Measurements from ENCODE around the gene CSTPP1.
"Not testable (repeated sequence)": the region's sequence is repeated elsewhere in the genome, so short reads cannot be mapped to it uniquely, and the experiment has no call there.

Gene CSTPP1

DNA sequence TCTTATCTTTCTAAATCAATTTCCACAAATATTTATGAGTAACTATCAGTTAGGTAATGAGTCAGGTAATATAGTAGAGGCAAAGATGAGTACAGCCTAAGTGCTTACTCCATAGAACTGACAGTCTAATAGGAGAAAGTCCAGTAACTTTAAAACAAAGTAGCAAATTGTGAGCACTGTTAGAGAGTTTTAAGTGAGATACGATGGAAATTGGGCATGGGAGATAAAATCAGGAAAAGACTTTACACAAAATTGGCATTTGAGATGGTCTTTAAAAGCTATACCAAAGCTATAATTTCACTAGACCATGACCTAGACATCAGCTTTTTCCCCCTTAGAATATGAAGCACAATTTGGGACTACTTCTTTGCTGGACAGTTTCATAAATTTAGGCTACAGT lies 113.7 kb downstream of the CSTPP1 start:
- DNase-seq (ENCODE audit: low read depth): no peak

DNA sequence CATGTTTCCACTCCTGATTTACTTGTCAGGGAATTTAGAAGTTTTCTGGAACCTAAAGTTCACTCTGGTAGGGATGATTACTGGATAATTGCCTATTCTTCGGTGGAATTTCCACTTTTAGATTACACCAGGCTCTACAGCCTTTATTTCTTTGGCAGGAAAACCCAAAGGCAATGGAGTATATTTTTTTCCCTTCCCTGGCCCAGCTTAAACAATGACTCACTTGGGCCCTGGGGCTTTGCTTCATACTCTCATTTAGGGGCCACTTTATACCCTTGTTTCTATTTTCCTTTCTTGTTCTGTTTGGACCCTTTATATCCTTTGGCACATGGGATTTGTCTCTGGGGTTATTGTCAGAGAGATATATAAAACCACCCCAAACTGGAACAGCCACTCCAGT lies 114.7 kb downstream of the CSTPP1 start:
- no peak for DNase-seq (ENCODE audit: low read depth)

DNA sequence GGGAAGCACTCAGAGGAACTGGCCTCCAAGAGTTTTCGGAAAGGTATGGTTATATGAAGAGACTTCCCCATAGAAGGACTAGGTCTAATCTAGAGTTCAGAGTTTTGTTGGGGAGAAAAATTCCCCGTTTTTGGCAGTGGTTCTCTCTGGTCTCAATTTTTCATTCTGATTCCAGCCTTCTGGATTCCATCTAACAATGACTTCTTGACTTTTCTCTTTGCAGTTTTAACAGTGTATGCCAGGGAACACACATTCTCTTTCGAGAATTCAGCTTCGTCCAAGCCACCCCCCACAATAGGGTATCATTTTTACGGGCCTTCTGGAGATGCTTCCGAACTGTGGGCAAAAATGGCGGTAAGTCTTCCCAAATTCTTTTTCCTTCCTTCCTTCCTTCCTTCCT lies 115.6 kb downstream of the CSTPP1 start:
- DNase-seq (ENCODE audit: low read depth): no peak

DNA sequence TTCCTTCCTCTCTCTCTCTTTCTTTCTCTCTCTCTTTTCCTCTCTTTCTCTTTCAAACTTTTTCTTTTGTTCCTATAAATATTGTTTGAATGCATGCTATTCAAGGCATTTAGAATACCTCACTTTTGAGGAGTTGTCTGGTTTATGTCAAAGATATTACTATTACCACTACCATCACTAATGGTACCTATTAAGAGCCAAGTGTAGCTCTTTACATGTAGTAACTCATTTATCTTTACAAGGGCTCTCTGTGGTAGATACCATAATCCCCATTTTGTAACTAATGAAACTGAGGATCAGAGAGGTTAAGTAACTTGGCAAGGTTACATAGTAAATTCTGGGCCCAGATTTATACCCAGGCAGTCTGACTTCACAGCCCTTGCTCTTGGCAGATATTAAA lies 116.0 kb downstream of the CSTPP1 start:
- DNase-seq (ENCODE audit: low read depth): no peak

DNA sequence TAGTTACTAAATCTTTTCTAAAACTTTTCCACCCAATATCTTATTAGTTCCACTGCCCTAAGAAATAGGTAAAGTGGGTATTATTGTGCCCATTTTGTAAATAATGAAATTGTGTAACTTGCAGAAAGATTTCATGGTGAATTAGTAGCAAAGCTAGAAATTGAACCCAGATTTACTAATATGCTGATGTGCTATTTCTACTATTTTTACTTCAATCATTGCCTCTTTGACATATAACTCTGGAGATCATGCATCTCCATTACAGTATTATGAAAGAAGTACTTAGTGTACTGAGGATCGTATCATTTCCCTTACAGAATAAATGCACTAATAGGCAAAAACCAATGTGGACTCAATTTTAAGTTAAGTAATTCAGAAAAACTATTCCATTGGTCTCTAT lies 119.0 kb downstream of the CSTPP1 start:
- DNase-seq (ENCODE audit: low read depth): no peak

DNA sequence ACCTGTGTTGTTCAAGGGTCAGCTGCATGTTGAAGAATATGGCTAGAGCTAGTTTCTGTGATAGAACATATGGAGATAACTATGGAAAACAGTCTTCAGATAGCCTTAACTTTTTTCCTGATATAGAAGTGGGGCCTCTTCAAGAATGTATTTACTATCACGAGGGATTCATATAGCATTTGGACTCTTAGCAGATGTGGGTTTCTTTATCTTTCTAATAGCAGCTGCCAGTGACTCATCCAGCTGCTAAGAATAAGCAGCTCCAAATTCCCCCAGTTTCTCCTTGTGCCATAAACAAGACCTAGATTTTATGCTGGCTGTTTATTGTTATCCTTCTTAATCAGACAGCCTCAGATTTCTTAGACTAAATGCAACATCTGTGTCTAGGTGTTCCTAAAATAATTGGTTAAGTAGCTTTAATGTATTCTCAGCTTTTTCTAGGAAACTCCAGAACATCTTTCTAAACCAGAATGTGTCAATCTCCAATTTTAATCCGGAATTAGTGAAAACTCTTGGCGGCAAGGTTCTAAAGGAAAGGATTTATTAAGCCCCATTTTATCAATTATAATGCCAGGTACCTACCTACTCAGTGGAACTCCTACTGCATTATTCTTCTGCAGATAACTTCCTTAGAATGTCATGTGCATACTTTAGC lies 119.8 kb downstream of the CSTPP1 start:
- no peak for DNase-seq (ENCODE audit: low read depth)

DNA sequence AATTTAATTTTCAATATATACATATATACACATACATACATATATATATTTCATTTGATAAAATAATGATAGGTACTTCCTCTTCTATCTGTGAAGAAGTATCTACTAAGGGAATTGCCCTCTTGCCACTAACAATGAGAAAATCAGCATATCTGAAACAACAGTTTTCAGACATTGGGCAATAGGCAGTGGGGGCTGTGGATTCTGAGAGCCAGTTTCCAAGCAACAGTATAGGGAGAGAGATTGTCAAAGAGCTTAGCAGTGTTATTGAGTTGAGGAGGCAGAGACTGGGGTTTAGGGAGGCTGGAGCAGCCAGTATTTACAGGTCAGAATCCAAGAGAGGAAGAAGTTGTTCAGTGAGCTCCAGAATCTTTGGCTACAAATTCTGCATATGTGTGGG lies 120.8 kb downstream of the CSTPP1 start:
- no peak for DNase-seq (ENCODE audit: low read depth)

DNA sequence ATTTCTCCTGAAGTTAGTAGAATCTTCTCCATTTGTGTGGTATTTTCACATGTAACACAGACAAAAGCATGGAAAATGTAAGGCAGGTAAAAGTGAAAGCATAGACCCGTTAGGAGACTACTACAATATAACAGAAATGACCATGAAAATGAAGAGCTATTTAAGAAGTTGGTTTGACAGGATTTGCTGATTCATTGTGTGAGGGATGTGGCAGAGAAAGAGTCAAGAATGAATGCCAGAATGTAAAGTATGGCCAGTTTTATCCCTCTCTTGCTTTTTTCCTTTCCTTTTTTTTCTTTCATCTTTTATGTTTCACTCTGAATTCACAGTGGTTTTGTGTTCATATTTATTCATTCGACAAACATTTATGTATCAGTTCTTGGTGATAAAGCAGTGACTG lies 124.2 kb downstream of the CSTPP1 start:
- no peak for DNase-seq (ENCODE audit: low read depth)

DNA sequence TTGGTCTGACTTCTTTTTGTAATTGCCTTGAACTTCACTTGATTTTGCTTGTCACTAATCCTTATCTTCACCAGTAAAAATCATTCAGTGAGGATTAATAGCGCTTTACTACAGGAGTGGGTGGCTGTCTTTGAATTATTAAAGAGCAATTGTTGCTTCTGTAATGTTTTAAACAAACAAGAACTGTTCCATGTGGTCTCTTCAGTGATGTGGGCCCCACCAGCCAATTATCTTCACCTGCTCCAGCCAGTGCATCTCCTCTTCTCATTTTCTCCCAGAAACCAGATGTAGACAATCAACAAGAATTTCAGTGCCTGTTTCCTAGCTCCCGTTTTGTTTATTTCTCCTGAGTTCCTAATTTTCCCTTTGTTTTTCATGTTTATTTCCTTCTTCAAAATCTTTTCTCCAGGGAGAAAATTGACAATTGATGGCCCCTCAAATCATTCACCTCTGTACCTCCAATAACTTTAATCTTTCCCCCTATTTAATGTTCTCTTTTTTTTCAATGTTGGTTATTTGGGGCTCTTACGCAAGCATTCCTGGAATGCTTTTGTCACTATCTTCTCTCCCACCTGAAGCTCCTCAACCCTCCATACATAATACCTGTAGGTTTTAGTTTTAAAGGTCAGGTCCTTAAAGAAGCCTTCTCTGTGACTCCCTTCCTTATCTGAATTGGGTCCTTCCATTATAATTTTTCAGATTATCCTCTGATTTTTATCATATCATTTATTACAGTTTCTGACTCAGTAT lies 125.0 kb downstream of the CSTPP1 start:
- DNase-seq (ENCODE audit: low read depth): no peak

DNA sequence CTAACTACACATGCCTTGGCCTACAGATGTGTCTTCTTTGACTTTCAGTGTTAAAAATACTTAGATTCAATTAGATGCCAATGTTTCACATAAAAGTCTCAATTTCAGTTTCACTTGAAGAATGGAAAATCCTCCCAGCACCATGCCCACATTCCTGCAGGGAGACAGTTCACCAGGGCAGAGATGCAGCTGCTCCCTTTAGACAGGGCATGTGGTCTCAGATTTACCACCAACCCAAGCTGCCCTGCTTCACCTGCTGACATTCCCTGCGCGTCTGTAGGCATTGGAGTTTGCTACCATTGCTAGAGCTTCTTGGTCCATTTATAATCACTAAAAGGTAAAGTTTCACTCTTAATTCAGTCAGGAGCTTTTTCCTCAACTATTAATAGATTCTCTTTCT lies 126.2 kb downstream of the CSTPP1 start:
- no peak for DNase-seq (ENCODE audit: low read depth)

DNA sequence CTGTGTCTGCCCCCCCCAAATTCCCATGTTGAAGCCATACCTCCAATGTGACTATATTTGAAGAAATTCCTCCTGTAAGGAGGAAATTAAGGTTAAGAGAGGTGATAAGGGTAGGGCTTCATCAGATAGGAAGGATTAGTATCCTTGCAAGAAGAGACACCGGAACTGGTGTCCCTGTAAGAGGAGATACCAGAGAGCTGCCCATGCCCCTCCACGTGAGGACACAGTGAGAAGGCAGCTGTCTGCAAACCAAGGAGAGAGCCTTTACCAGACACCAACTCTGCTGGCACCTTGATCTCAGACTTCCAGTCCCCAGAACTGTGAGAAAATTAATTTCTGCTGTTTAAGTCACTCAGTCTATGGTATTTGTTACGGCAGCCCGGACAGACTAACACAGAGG lies 130.8 kb downstream of the CSTPP1 start:
- DNase-seq (ENCODE audit: low read depth): no peak

DNA sequence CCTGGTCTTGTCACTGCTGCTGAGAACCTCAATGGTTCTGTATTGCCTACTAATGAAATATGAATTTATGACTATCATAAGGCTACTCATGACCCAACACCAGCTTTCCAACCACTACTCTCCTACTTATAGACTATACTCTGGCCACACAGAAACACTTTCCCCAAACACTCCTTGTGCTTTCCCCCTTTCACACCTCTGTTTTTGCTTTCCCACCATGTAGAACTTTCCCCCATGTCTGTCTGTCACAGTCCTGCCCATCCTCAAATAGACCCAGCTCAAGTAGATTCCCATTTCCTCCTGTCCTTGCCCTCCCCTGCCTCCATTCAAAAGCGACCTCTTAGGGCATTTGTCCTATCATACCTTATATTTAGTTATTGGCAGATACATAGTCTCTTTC lies 134.2 kb downstream of the CSTPP1 start:
- no peak for DNase-seq (ENCODE audit: low read depth)

DNA sequence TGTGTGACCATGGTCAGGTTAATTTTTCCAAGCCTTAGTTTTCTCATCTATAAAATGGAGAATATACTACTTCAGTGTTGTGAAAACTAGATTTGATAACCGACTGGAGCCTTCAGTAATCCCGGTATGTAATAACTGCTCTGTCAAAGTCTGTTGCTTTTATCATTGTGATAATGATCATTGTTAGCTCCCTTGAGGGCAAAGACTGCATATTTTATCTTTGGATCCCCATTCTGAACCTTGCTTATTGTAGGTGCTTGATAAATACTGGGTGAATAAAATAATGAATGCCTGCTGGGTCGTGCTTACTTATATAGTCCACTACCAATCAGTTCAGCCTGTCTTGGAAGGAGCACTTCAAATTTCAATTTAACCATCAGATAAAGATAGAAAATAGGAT lies 134.8 kb downstream of the CSTPP1 start:
- no peak for DNase-seq (ENCODE audit: low read depth)

DNA sequence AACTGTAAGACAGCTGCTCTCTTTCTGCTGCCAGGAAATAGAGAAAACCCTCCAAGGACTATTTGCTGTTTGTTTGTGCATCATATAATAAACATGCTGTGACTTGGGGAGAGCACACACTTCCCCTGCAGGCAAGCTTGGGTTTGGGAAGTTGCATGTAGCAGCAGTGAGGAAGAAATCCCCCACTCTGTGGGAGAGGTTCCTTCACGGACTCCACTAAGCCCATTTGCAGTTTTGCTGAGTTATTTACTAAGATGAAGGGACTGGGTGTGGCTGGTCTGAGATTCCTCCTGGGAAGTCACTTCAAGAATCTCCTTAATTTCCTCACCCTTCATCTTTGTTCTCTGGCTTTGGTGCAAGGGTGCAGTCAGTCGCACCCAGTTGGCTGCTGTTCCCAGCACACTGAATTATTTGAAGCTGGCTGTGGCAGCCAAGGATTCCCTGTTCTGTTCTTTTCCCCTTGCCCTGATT lies 135.3 kb downstream of the CSTPP1 start:
- no peak for DNase-seq (ENCODE audit: low read depth)

DNA sequence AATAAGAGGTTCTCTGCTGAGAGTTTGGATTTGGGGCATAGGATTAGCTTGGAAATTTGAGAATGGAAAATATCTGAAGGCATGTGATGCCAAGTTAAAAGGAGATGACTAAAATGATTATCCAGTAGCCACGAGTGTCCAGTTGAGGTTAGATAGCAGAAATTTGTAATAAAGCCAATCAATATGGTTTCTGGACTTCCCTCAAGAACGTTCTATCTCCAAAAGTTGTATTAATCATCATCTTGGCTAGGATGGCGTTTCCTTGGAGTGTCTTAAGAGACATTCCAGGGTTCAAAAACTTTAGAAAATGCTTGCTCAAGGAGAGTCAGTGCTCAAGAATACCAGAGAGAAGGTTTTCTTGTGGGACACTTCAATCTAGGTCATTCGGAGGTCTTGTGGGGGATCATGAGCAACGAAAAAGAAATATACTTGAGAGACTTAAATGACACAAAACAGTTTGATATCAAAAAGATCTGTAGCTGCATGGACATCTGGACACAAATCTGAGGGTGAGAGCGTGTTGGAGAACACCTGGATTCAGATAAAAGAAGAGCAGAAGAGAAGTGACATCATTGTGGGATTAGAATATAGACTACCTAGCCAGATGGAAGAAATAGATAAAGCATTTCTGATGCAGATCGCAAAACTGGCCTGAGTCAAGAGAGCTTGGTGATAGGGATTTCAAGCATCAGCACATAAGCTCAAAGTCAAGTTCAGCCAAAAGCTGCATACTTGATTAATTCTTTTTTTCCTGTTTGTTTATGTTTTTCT lies 142.4 kb downstream of the CSTPP1 start:
- DNase-seq (ENCODE audit: low read depth): no peak

DNA sequence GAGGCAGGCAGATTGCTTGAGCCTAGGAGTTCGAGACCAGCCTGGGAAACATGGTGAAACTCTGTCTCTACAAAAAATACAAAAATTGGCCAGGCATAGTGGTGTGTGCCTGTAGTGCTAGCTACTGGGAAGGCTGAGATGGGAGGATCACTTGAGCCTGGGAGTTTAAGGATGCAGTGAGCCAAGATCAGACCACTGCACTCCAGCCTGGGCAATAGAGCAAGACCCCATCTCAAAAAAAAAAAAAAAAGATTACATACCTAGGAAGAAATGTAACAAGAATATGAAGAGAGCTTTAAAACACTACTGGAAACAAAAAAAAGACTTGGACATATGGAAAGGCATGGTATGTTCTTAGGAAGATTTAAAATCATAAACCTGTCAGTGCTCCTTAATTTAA lies 144.2 kb downstream of the CSTPP1 start:
- DNase-seq (ENCODE audit: low read depth): not testable (repeated sequence)

DNA sequence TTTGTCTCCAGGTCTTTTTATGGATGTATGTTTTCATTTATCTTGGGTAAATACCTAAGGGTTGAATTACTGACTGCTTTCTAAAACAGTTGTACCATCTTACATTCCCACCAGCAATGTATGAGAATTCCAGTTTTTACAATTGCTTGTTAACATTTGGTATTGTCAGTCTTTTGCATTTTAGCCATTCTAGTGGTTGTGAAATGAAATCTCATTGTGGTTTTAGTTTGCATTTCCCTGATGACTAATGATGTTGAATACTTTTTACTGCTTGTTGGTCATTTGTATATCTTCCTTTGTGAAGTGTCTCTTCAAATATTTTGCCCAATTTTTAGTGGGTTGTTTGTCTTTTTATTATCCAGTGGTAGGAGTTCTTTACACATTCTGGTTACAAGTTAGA lies 147.4 kb downstream of the CSTPP1 start:
- DNase-seq (ENCODE audit: low read depth): no peak

DNA sequence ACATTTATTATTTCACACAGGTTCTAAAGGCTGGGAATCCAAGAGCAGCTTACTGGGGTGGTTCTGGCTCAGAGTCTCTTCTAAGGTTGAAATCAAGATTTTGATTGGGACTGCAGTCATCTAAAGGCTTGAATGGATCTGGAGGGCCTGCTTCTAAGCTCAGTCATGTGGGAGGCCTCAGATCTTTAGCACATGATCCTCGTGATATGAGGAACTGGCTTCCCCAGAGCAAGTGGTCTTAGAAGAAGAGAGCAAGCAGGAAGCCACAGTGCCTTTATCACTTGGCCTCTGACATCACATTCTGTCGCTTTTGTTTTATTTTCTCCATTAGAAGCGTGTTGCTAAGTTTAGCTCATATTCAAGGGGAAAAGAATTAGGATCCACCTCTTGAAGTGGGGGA lies 151.2 kb downstream of the CSTPP1 start:
- DNase-seq (ENCODE audit: low read depth): no peak

DNA sequence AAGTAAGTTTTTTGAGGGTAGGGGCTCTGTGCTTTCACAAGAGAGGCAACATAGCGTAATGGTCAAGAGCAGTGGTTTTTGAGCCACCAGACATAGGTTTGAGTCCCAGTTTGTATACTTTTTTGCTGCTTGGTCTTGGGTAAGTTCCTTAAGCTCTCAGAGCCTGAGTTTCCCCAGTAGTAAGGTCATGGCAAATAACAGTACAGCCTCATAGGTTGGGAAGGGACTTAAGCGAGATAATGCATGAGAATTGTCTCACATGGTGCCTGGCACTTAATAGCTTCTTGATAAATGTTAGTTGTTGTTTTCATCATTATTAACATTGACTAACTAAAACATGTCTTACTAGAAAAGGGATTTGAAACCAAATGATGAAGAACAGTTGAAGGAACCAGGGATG lies 157.0 kb downstream of the CSTPP1 start:
- no peak for DNase-seq (ENCODE audit: low read depth)

DNA sequence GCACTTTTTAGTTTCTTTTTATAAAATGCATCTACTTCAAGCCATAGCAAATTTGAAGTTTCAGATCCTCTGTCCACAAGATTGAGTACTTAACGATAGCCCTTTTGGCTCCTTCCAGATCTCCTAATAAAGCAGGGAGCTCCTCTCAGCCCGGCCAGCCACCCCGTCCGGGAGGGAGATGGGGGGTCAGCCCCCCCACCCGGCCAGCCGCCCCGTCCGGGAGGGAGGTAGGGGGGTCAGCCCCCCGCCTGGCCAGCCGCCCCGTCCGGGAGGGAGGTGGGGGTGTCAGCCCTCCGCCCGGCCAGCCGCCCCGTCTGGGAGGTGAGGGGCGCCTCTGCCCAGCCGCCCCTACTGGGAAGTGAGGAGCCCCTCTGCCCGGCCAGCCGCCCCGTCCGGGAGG lies 160.3 kb downstream of the CSTPP1 start:
- not testable (repeated sequence) for DNase-seq (ENCODE audit: low read depth)

DNA sequence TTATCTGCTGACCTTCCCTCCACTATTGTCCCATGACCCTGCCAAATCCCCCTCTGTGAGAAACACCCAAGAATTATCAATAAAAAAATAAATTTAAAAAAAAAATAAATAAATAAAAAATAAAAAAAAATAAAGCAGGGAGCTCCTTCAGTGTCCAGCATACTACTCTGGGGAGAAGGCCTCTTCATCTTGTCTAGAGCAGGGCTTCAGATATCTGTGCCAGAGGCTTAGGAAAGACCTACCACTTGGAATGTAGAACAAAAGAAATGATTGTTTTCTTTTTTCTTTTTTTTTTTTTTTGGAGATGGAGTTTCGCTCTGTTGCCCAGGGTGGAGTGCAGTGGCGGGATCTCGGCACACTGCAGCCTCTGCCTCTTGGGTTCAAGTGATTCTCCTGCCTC lies 161.7 kb downstream of the CSTPP1 start:
- DNase-seq (ENCODE audit: low read depth): not testable (repeated sequence)

DNA sequence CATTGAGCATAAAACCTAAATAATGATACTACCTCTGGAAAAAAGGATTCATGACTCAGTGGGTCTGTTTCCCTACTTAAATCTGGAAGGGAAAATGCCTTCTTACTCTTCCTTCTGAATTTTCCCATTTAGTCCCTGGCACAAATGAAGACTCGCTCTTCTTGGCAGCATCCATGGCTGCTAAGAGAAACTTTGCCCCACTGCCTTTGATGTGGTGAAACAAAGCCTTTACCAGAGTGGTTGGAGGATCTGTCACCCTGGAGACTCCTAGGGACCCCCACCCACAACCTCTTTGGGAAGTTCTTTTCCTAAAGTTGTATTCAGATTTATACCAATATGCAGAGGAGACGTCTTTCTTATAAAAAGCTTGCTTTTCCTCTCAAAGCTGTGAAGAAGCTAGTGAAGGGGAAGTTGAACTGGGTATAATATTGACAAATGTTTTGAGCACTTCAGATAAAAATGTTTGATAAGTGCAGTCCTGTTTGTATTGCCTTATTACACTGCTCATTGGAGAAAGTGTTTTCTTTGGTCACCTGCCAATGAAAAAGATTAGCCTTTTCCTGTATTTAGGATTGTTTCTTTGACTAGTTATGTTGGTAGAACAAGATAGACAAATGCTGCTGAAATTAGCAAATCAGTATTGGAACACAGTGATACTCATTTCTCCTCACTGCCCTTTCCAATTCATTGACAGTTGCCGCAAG lies 162.8 kb downstream of the CSTPP1 start:
- no peak for DNase-seq (ENCODE audit: low read depth)

DNA sequence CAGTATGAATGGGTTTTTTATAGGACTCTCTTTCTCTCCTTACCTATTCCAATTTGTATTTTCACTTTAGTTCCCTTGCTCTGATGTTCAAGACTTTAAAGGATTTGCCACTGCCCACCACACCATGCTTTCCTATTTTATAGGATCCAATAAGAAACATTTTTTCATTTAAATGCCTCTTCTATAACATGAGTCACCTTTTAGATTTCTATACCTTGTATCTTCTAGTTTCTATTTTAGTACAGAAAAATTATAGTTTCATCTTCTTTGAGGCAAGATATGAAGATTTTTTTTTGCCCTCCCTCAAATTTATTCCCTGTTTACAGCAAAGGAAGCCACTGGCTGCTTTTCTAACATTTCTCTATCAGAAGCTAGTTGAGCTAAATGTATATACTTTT lies 163.4 kb downstream of the CSTPP1 start:
- DNase-seq (ENCODE audit: low read depth): no peak

Measured in activated T-cell treated with anti-CD3 and anti-CD28 coated beads for 1 hour (primary cell).